SK-N-MC (cell line): Measurements from ENCODE around the gene PRRT4.

Experiments used
- DNase-seq: peaks from one replicate; pipeline ENCODE4 v3.0.0-alpha.2; 2011; ENCODE audit warnings: low read depth, low spot score
- H3K27ac ChIP-seq: fragments of 200-600 bp; sonication (generic); 2 replicates; pipeline ENCODE4 v1.5.1; 2016; ENCODE audit warnings: mixed run types
- H3K36me3 ChIP-seq: fragments of 200-600 bp; sonication (generic); 2 replicates; pipeline ENCODE4 v1.6.1; 2017; ENCODE audit warnings: antibody characterized with exemption, low read length, mixed read lengths; ENCODE audit not compliant: insufficient read depth
- H3K4me3 ChIP-seq: fragments of 200-600 bp; sonication (generic); 2 replicates; pipeline ENCODE4 v1.5.1; 2016
- H3K9ac ChIP-seq: fragments of 200-600 bp; sonication (generic); 2 replicates; pipeline ENCODE4 v1.8.0; 2017; ENCODE audit warnings: mixed run types, mixed read lengths; ENCODE audit not compliant: insufficient read length
- H3K9me3 ChIP-seq: fragments of 200-600 bp; sonication (generic); 2 replicates; pipeline ENCODE4 v1.6.1; 2017; ENCODE audit warnings: low read depth, mild to moderate bottlenecking, antibody characterized with exemption, low read length, moderate library complexity, mixed read lengths
- EZH2 ChIP-seq: fragments of 200-600 bp; sonication (generic); IDR thresholded peaks from one replicate; pipeline ENCODE4 v1.6.1; 2017; ENCODE audit warnings: antibody characterized with exemption
- FOXP2 ChIP-seq: optimal IDR thresholded peaks from 2 replicates; pipeline ENCODE3; 2011; ENCODE audit warnings: mild to moderate bottlenecking, moderate library complexity; ENCODE audit not compliant: insufficient read depth; ENCODE audit errors: extremely low read length, control extremely low read depth
- POLR2AphosphoS5 ChIP-seq: IDR thresholded peaks from 2 replicates; pipeline ENCODE4 v1.6.1; 2012; ENCODE audit warnings: mild to moderate bottlenecking, low read depth, low read length, borderline replicate concordance

PRRT4 gene

DNA sequence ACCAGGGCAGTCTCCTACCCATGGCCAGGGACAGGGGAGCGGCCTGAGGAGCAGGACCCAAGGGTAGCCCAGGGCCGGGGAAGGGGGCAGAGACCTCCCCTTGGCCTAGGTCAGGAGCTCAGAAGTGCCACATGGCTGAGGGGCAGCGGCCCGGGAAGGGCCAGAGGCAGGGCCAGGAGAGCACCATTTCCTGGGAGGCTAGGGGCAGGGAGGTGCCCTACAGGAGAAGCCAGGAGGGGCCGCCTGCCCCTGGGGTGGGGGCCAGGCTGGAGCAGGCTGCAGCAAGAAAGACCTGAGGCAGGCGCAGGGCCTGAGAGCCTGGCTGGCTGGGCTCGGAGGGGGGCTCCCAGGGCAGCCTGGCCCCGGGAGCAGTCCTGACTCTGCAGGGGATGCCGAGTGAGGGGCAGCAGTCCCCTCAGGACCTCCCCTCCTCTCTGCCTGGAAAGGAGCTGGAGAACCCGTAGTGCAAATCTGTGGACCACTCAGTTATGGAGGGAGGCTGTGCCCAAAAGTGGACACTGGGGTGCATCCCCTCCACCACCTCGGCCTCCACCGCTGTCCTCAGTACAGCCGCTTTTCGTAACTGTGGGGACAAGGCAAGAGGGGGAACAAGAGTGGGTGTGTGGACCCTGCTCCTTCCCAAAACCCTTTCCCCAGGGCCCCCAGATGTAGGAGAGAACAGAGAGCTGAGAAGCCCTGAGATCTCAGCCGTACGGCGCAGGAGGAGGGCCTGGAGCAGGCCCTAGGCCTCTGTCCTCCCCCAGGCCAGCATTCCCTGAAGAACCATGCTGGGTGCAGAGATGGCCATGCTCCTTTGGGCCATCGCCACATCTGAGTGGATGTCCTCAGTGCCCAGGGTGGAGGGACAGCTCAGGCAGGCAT lies 31.2 kb upstream of the PRRT4 start:
- TF ChIP-seq FOXP2, result no peak
- no peak for TF ChIP-seq EZH2
- no peak for TF ChIP-seq POLR2AphosphoS5
- DNase-seq, result no peak
- H3K36me3 ChIP-seq, result peaks cover 42% of the 10 kb centered on the region
- no peak overlapping the region for H3K27ac ChIP-seq
- H3K4me3 ChIP-seq, result no peak overlapping the region
- H3K9ac ChIP-seq, result no peak overlapping the region
- no peaks in the 10 kb centered on the region for H3K9me3 ChIP-seq

DNA sequence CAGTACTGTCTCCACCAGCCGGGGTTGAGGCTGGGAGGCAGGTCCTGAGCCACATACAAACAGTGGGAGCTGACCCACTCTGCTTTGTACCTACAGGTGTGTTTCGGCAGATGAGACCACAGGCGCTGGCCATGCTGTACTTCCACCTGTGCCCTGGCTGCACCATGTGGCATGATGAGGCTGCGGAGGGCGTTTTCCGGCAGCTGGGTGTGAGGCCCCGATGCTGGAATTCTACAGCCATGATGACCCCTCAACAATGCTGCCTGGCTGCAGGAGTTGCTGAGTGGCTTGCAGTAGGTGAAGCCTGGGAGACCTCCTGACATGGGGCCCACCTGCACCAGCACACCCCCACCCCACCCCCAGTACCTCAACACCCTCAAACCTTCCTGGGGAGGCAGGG lies 30.3 kb upstream of the PRRT4 start:
- Histone ChIP-seq H3K36me3 (peaks cover 33% of the 10 kb centered on the region), H3K4me3 (no peak overlapping the region), H3K27ac (no peak overlapping the region), H3K9ac (no peak overlapping the region), H3K9me3 (no peaks in the 10 kb centered on the region)
- TF ChIP-seq POLR2AphosphoS5 (no peak), EZH2 (no peak), FOXP2 (no peak)
- no peak for DNase-seq

DNA sequence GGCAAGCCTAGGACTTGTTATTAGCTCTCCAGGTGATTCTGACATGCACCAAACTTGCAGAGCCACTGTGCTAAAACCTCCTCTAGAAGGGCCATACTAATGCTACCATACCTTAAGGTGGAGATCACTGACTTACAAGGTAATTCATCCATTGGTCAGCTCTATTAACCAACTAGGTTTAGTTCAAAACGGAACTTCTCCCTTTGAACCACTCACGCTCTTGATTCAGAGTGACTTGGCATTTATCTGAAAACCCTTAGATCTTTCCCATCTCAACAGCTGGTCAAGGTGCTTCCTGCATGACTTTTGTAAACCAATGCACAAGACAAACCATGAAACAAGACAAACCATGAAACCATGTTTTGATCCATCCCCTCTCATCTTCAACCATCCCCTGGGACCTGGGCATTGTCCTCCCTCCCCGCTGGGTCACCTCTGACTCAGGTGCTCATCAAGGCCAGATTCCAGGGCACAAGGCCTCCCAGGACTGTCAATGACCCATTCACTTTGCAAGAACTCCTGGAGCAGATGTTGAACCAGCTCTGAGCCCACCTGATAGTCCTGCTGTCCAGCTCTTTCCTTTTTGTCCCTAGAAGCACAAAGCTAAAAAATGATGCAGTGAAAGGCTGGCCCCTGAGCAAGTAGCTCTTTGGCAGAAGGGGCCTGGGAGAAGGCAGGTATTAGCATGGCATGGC lies 29.5 kb upstream of the PRRT4 start:
- 0 out of 2 replicates have a peak overlapping the region, but pooled peaks have one; percentile 25 for H3K27ac ChIP-seq
- no peak overlapping the region for H3K9ac ChIP-seq
- H3K4me3 ChIP-seq, result no peak overlapping the region
- no peaks in the 10 kb centered on the region for H3K9me3 ChIP-seq
- peaks cover 25% of the 10 kb centered on the region; the same call in 1 of the 2 replicates for H3K36me3 ChIP-seq
- TF ChIP-seq POLR2AphosphoS5 (peak; percentile 39; the same call in 1 of the 2 replicates), FOXP2 (no peak), EZH2 (no peak)
- DNase-seq, result no peak

DNA sequence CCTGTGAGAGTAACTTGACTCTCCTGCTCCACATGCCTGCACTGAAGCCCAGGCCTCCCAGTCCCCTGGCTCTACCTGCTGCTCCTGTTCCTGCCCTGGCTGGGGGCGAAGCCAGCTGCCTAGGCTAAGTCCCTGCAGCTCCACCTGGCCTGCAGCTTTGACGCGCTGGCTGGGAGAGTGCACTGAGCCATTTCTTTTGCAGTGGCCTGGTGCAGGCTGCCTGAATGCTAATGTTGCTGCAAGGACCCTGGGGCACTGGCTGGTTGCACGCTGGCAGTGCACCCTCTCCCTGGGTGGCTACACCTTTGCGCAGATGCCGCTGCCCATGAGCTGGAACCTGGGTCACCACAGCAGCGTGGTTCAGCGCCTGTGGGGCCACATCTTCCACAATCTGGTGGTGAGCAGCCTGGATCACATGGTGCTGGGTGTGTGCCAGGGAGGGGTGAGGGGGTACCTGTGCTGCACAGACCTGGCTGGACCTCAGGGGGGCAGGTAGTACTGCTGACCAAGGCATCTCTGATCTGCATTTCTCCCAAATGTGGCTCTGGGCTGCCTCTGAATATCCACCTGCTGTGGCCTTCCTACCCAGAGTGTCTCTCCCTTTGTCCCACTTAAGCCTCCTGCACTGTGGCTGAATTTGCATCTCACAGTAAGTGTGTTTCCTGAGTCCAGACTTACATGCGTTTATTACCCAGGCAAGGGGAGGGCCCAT lies 28.3 kb upstream of the PRRT4 start:
- DNase-seq, result no peak
- Histone ChIP-seq H3K27ac (no peak overlapping the region), H3K4me3 (no peak overlapping the region), H3K9me3 (no peaks in the 10 kb centered on the region), H3K9ac (no peak overlapping the region), H3K36me3 (peaks cover 12% of the 10 kb centered on the region; the same call in 1 of the 2 replicates)
- TF ChIP-seq EZH2 (no peak), POLR2AphosphoS5 (peak; percentile 25; the same call in 1 of the 2 replicates)

DNA sequence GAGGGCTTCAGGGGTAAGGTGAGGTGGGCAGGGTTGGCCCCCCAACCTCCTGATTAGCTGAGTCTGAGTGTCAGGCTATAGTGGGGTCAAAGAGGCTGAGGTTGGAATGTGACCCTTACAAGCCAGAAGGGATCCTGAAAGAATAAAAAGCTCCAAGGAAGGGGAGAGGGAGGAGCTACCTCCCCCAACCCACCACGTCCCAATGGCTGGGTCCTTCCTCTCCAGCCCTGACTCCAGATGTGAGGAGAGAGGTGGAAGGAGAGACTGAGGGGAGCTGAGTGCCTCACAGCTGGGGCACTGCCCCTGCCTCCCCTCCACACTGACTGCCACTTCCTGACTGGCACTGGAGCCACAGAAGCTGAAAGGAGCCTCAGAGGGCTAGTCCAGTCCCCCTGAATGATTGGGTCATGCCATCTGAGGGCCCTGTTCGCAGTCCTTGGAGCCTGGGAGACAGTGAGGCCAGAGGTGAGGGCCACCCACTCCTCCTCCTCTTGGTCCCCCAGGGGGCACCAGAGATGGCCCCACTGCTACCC lies 27.7 kb upstream of the PRRT4 start:
- H3K27ac ChIP-seq, result no peak overlapping the region
- TF ChIP-seq FOXP2 (no peak), POLR2AphosphoS5 (no peak), EZH2 (no peak)
- DNase-seq, result no peak
- H3K9me3 ChIP-seq, result no peaks in the 10 kb centered on the region
- H3K36me3 ChIP-seq, result peaks cover 6% of the 10 kb centered on the region; the same call in 1 of the 2 replicates
- H3K4me3 ChIP-seq, result no peak overlapping the region
- H3K9ac ChIP-seq, result no peak overlapping the region

DNA sequence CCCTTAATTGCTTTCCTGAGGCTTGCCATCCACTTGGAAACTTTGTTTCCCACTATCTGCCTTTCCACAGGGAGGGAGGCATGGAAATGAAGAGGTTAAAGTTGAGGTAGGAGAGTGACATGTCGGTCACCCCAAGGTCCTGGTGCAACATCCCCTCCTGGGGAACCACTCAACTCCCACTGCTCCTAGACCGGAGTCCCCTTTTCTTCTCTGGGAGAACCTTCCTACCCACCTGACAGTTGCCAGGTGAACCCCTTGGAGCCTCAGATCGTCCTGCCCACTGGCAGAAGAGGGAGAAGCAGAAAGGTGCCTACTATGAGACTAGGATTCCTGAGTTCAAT lies 26.6 kb upstream of the PRRT4 start:
- peaks cover 4% of the 10 kb centered on the region; the same call in 1 of the 2 replicates for H3K36me3 ChIP-seq
- no peak overlapping the region for H3K9ac ChIP-seq
- peak overlapping the region; percentile 44 for H3K4me3 ChIP-seq
- no peaks in the 10 kb centered on the region for H3K9me3 ChIP-seq
- no peak for DNase-seq
- TF ChIP-seq POLR2AphosphoS5 (no peak), EZH2 (no peak), FOXP2 (no peak)
- H3K27ac ChIP-seq, result no peak overlapping the region

DNA sequence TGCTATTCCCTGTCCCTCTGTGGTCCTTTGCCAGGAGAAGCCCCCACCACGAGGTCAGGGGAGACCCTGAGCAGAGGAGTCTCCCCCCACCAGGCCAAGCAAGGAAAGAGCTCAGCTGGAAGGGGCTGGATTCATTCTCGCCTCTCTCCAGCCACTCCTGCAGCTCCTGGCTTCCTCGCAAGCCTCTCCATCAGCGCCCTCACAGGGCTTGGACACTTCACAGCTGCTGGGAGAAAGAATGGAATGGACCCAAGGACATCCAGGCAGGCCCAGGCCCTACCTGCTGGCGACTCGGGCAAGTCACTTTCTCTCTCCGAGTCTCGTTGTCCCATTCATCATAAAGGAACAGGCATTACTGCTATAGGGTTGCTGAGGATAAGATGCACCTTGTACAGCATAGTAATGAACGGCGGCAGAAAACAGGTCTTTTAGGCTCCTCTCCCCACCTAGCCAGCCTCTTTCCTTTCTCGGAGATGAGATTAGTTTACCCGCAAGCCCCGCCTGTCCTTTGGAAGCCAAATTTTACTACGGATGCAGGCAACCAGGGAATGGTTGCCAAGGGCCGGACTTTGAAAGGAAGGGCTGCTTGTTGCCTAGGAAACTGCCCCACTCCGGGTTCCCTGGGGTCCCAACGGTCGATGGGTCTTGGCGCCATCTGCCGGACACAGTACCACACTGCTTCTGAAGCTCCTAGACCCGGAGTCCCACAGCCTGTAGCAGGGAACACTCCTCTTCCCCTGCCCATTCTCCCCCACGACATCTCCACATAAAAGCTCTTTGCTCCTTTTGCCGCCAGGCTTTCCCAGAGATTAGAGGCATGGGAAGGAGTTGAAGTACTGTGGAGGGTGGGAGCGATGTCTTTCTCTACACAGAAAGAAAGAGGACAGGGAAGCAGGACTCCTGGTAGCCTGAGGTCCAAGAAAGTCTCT lies 26.0 kb upstream of the PRRT4 start:
- H3K9me3 ChIP-seq, result no peaks in the 10 kb centered on the region

More for the DNA sequence above, 26.0 kb upstream of the PRRT4 start:
- no peak overlapping the region for H3K27ac ChIP-seq
- TF ChIP-seq FOXP2, result peak; percentile 17
- TF ChIP-seq EZH2, result no peak
- no peak for TF ChIP-seq POLR2AphosphoS5
- no peak for DNase-seq
- H3K4me3 ChIP-seq, result peak overlapping the region; percentile 44
- H3K36me3 ChIP-seq, result no peaks in the 10 kb centered on the region
- H3K9ac ChIP-seq, result no peak overlapping the region
